PC-9 (cell line): ENCODE results near the gene COQ8A. TPM values are rescaled to one million over a fixed set of nuclear protein-coding genes. Genes with fewer than 3 reads are reported as not detected.

Experiments
- BruUV-seq: library from RNA; stranded (reverse); fragments of 400-500 nt; replicated peaks from 2 replicates; lab custom pipeline; 2021; lab: Mats Ljungman, UMichigan
- CTCF ChIA-PET: fragments of 300-600 bp; sonication (Branson Sonifier 250); formaldehyde crosslinking; loops from one replicate; lab custom pipeline; 2022; ENCODE audit warnings: antibody characterized with exemption; lab: Charles Lee
- POLR2A ChIA-PET: fragments of 300-600 bp; sonication (Branson Sonifier 250); formaldehyde crosslinking; loops from one replicate; lab custom pipeline; 2022; ENCODE audit warnings: antibody characterized with exemption; ENCODE audit not compliant: unreplicated experiment; lab: Charles Lee
- DNase-seq, 2 experiments: peaks; one replicate each; pipeline versions ENCODE4 v3.0.0 to v3.0.0-alpha.2; 2015 to 2022; ENCODE audit warnings: mixed read lengths in 1 of 2
- H2AFZ ChIP-seq: fragments of 200-600 bp; sonication (generic); 2 replicates; pipeline ENCODE4 v1.8.1; 2017; ENCODE audit warnings: antibody characterized with exemption
- H3F3A ChIP-seq: fragments of 200-600 bp; sonication (generic); 2 replicates; pipeline ENCODE4 v1.8.1; 2017; ENCODE audit warnings: antibody characterized with exemption, mild to moderate bottlenecking, low read depth; ENCODE audit not compliant: insufficient read depth
- H3K27ac ChIP-seq: fragments of 200-600 bp; sonication (generic); 2 replicates; pipeline ENCODE4 v1.6.1; 2016; ENCODE audit warnings: mixed run types
- H3K27me3 ChIP-seq: fragments of 200-600 bp; sonication (generic); 2 replicates; pipeline ENCODE4 v1.6.1; 2016; ENCODE audit warnings: low read depth, mixed run types; ENCODE audit not compliant: insufficient read depth
- H3K36me3 ChIP-seq: fragments of 200-600 bp; sonication (generic); 2 replicates; pipeline ENCODE4 v1.6.1; 2016; ENCODE audit warnings: low read depth, mixed run types
- H3K4me1 ChIP-seq: fragments of 200-600 bp; sonication (generic); replicated peaks from 2 replicates; pipeline ENCODE4 v1.6.1; 2016; ENCODE audit warnings: mixed run types; ENCODE audit not compliant: insufficient read depth
- H3K4me2 ChIP-seq: fragments of 200-600 bp; sonication (generic); 2 replicates; pipeline ENCODE4 v1.6.1; 2017; ENCODE audit warnings: mixed run types
- H3K4me3 ChIP-seq: fragments of 200-600 bp; sonication (generic); 2 replicates; pipeline ENCODE4 v1.6.1; 2016; ENCODE audit warnings: mixed run types
- H3K79me2 ChIP-seq: fragments of 200-600 bp; sonication (generic); 2 replicates; pipeline ENCODE4 v1.6.1; 2017; ENCODE audit warnings: low read depth, mixed run types
- H3K9me2 ChIP-seq: fragments of 200-600 bp; sonication (generic); 2 replicates; pipeline ENCODE4 v1.8.1; 2017; ENCODE audit warnings: mild to moderate bottlenecking; ENCODE audit not compliant: insufficient read depth
- H3K9me3 ChIP-seq: fragments of 200-600 bp; sonication (generic); 2 replicates; pipeline ENCODE4 v1.8.1; 2016; ENCODE audit warnings: low read depth; ENCODE audit not compliant: insufficient read depth
- H4K20me1 ChIP-seq: fragments of 200-600 bp; sonication (generic); 2 replicates; pipeline ENCODE4 v1.8.1; 2017; ENCODE audit not compliant: insufficient read depth
- EZH2 ChIP-seq: fragments of 200-600 bp; sonication (generic); IDR thresholded peaks from 2 replicates; pipeline ENCODE4 v1.8.0; 2017; ENCODE audit warnings: antibody characterized with exemption, low read depth
- intact Hi-C: fragments of 100-400 bp; cut with micrococcal nuclease; formaldehyde crosslinking; loops from one replicate; pipeline ENCODE4 v1.10.0; 2022; ENCODE audit not compliant: unreplicated experiment
- total RNA-seq: library from RNA; stranded (reverse); gene quantifications from 2 replicates; pipeline ENCODE4 v1.2.3, GENCODE V29; 2021
- TF ChIP-seq, protein P1 (sequence below): fragments of 200-600 bp; sonication (generic); conservative IDR thresholded peaks from 2 replicates; pipeline ENCODE4 v1.6.1; 2017; ENCODE audit warnings: mixed run types, antibody characterized with exemption, mild to moderate bottlenecking, moderate library complexity

Gene COQ8A
- total RNA-seq, 1 experiment from 2014 or later, result 32.9 TPM

DNA sequence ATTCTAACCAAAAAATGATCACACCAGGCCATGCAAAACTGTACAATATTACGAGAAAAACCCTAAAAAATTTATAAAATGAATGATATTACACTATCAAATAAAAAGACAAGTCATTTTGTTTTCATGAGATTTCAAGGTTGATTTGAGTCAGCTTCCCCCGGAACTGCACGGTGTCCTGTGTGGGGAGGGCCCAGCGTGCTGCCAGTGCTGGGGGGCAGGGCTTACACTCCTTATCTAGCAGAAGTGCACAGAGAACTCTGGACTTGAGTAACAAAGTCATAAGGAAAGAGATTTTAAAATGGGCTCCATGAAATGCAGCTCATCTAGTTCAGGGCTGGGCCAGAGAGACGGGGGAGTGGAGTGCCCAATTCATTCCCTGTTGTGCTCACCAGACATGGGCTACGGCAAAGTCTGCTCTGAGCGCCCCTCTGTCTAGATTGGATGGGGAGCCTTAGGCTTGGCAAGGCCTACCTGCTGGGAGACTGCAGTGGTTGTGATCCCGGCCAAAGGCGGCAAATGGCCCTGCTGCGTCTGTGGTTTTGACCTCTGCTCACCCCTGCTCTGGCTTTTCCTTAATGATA lies 50.1 kb downstream of the COQ8A start:
- no peak for DNase-seq
- Histone ChIP-seq H2AFZ (no peak overlapping the region), H3K4me3 (no peak overlapping the region), H3K27me3 (no peaks in the 10 kb centered on the region), H3K36me3 (no peaks in the 10 kb centered on the region), H3K4me1 (peaks cover 10% of the 10 kb centered on the region; the same call in 1 of the 2 replicates), H3K4me2 (no peak overlapping the region), H3F3A (peaks cover 16% of the 10 kb centered on the region; the same call in 1 of the 2 replicates), H3K9me2 (no peaks in the 10 kb centered on the region), H3K27ac (no peak overlapping the region), H3K9me3 (no peaks in the 10 kb centered on the region), H3K79me2 (no peaks in the 10 kb centered on the region), H4K20me1 (no peaks in the 10 kb centered on the region)
- BruUV-seq, result no TSS peak
- ChIA-PET CTCF (no interaction called here), POLR2A (no interaction called here)
- TF ChIP-seq EZH2, result no peak
- TF ChIP-seq, protein P1, sequence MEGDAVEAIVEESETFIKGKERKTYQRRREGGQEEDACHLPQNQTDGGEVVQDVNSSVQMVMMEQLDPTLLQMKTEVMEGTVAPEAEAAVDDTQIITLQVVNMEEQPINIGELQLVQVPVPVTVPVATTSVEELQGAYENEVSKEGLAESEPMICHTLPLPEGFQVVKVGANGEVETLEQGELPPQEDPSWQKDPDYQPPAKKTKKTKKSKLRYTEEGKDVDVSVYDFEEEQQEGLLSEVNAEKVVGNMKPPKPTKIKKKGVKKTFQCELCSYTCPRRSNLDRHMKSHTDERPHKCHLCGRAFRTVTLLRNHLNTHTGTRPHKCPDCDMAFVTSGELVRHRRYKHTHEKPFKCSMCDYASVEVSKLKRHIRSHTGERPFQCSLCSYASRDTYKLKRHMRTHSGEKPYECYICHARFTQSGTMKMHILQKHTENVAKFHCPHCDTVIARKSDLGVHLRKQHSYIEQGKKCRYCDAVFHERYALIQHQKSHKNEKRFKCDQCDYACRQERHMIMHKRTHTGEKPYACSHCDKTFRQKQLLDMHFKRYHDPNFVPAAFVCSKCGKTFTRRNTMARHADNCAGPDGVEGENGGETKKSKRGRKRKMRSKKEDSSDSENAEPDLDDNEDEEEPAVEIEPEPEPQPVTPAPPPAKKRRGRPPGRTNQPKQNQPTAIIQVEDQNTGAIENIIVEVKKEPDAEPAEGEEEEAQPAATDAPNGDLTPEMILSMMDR, result no peak
- intact Hi-C loops, result no loop called here

DNA sequence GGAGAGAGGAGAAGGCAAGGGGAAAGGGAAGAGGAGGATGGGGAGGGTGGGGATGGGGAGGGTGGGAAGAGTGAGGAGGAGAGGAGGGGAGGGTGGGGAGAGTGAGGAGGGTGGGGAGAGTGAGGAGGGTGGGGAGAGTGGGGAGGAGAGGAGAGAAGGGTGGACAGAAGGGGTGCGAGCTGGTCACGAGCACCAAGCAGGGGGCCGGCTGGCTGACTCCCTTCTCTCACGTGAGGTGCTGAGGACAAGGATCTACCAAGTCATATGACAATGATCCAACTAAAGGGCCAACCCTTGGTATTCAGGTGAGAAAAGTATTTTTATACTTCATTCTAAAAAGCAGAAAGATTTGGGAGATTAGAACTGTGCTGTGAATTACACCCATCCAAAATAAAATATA lies 51.8 kb downstream of the COQ8A start:
- CTCF ChIA-PET, result no interaction called here

DNA sequence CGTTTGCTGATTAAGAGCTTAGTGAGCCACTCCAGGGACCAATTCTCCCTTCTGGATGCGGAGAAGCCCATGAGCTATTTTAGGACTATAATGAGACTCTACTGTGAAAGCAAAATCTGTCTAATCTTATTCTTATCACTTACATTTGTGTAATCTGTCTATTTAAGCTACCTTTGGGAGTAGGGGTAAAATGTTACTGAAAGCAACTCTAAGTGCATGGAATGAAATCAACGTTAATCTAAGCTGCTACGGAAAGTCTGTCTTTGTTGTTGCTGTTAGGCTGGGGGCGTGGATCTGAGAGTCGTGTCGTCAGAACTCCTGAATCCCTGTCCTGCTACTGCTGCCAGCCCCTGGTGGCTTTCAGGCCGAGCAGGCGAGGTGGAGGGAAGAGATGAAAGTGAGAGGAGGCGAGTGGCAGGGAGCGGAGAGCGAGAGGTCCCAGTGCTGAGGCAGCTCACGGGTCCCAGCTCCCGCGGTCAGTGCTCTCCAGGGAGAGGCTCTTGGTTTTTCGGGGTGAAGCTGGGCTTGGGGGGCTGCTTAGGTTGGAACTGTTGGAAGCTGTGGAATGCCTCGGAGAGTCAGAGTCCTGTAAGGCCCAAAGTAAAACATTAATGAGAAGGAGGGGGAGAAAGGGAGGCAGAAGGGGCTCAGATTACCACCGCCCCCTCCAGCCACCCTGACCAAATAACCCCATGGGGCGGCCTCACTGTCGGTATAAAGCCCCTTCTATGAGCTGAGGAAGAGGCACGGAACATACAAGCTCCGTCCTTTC lies 53.9 kb downstream of the COQ8A start:
- POLR2A ChIA-PET, result no interaction called here
- H3K27me3 ChIP-seq, result no peaks in the 10 kb centered on the region
- no peak for DNase-seq
- CTCF ChIA-PET, result no interaction called here
- H3K9me3 ChIP-seq, result no peaks in the 10 kb centered on the region
- H3K4me2 ChIP-seq, result no peak overlapping the region
- intact Hi-C loops, result no loop called here
- H3K4me1 ChIP-seq, result no peaks in the 10 kb centered on the region
- no peaks in the 10 kb centered on the region for H4K20me1 ChIP-seq
- no peak overlapping the region for H3K27ac ChIP-seq
- no peak overlapping the region for H3K4me3 ChIP-seq
- no peaks in the 10 kb centered on the region for H3K9me2 ChIP-seq
- no peaks in the 10 kb centered on the region; the same call in 1 of the 2 replicates for H3F3A ChIP-seq
- no peaks in the 10 kb centered on the region for H3K79me2 ChIP-seq
- H2AFZ ChIP-seq, result no peak overlapping the region
- BruUV-seq, result no TSS peak
- TF ChIP-seq EZH2, result no peak
- TF ChIP-seq, protein P1, result no peak
- H3K36me3 ChIP-seq, result no peaks in the 10 kb centered on the region

More for the DNA sequence above, 51.8 kb downstream of the COQ8A start:
- intact Hi-C loops, result no loop called here
- Histone ChIP-seq H3K79me2 (no peaks in the 10 kb centered on the region), H3K4me2 (no peak overlapping the region), H4K20me1 (no peaks in the 10 kb centered on the region), H3K9me3 (no peaks in the 10 kb centered on the region), H3K4me1 (peaks cover 10% of the 10 kb centered on the region; the same call in 1 of the 2 replicates), H3F3A (peaks cover 16% of the 10 kb centered on the region; the same call in 1 of the 2 replicates), H3K9me2 (no peaks in the 10 kb centered on the region), H3K36me3 (no peaks in the 10 kb centered on the region), H3K4me3 (no peak overlapping the region), H3K27ac (no peak overlapping the region), H3K27me3 (no peaks in the 10 kb centered on the region), H2AFZ (no peak overlapping the region)
- no peak for DNase-seq
- no peak for TF ChIP-seq EZH2
- TF ChIP-seq, protein P1, result no peak
- POLR2A ChIA-PET, result no interaction called here
- BruUV-seq, result no TSS peak
